Measurements from ENCODE around the gene OR2C1. TPM values are rescaled to one million over a fixed set of nuclear protein-coding genes. Genes with fewer than 3 reads are reported as not detected.

OR2C1 gene
- total RNA-seq, 2 donors from 2014 or later: not detected

GRCh38 chr16:3400779-3401688, 45.3 kb downstream of the OR2C1 start, which contains the start of the genes ZNF174 and ZSCAN32:
TSS of gene ZNF174 (plus strand) at chr16:3401215. CDS start at chr16:3402005, 790 bp downstream.
TSS of gene ZSCAN32 (minus strand) at chr16:3401004. CDS start at chr16:3397557, 3,447 bp downstream.
- 0% methylated on average over 1 to 89 of the region's 95 CpGs for WGBS, 2 donors
- Histone ChIP-seq H3K4me3 (peak within 1 kb of the TSS; percentile 98 to 100), H3K9me3 (peaks cover 0 to 24% (median 0%) of the 10 kb centered on the region in 3 donors), H3K27me3 (no peaks in the 10 kb centered on the region), H3K36me3 (replicated peaks in 1 of 2; ENCODE audit: insufficient read depth in 1 of 2, low read depth in 2 of 2) (peaks cover 16 to 18% of the 10 kb centered on the region in 2 donors), H3K27ac (peak within 1 kb of the TSS; percentile 76 to 86 (median 84)), H3K4me1 (peaks cover 20% of the 10 kb centered on the region)
- peak; percentile 99 to 100 (median 99) for DNase-seq
- TF ChIP-seq CTCF (IDR thresholded peaks at IDR 0.05): peak in 3 of 7 experiments; percentile 1 to 16 (median 8)
- peak in 2 of 3 donors; percentile 81 to 83 for TF ChIP-seq POLR2A (IDR thresholded peaks at IDR 0.05)
- intact Hi-C loops (cut with DNase I): no loop called here
- peak; percentile 99 for ATAC-seq

DNA sequence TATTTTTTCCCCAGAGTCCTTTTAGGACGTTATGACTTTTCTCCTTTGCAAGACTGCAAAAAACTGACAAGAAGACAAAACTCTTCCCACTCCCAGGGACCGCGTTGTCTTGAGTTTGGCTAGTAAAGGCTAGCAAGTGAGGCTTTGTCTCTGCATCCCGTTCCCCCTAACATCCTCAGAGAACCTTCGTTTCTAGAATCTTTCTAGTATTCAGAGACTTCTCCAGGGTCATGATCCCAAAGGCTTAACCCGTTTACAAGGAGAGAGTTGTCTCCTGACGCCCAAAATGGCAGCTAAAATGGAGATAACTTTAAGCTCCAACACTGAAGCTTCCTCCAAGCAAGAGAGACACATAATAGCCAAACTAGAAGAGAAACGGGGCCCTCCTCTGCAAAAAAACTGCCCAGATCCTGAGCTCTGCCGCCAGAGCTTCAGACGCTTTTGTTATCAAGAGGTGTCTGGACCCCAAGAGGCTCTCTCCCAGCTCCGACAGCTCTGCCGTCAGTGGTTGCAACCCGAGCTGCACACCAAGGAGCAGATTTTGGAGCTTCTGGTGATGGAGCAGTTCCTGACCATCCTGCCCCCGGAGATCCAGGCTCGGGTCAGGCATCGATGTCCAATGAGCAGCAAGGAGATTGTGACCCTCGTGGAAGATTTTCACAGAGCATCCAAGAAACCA, 46.2 kb downstream of the OR2C1 start:
- DNase-seq (no peak), ATAC-seq (no peak)
- 35 to 37% methylated on average over 12 to 17 of the region's 17 CpGs for WGBS, 2 donors

More for the DNA sequence above, 46.2 kb downstream of the OR2C1 start:
- peak overlapping the region; percentile 76 to 86 (median 80) for H3K27ac ChIP-seq
- H3K36me3 ChIP-seq (replicated peaks in 1 of 2; ENCODE audit: insufficient read depth in 1 of 2, low read depth in 2 of 2): peaks cover 20% of the 10 kb centered on the region in 2 donors
- H3K4me1 ChIP-seq: peaks cover 20% of the 10 kb centered on the region
- peak overlapping the region; percentile 98 to 100 for H3K4me3 ChIP-seq
- H3K27me3 ChIP-seq: no peaks in the 10 kb centered on the region
- H3K9me3 ChIP-seq: peaks cover 0 to 27% (median 0%) of the 10 kb centered on the region in 3 donors
- intact Hi-C loops (cut with DNase I): no loop called here
- TF ChIP-seq CTCF (IDR thresholded peaks at IDR 0.05): no peak
- no peak for TF ChIP-seq POLR2A (IDR thresholded peaks at IDR 0.05)

Other genes starting within 250 kb of the OR2C1 start
- gene ZNF205, start 243.3 kb upstream of the OR2C1 start, total RNA-seq: 10 to 100 TPM; 14.2 to 20.0 TPM
- 10 to 100 TPM; 12.5 to 21.4 TPM for gene ZNF213, start 220.9 kb upstream of the OR2C1 start, total RNA-seq
- not detected for gene OR1F1, start 167.7 kb upstream of the OR2C1 start, total RNA-seq
- 1 to 10 TPM; 2.0 to 7.0 TPM for gene ZNF200, start 120.7 kb upstream of the OR2C1 start, total RNA-seq
- gene MEFV, start 99.3 kb upstream of the OR2C1 start, total RNA-seq: under 1 TPM; 0.78 to 0.99 TPM
- gene ZNF263, start 72.4 kb upstream of the OR2C1 start, total RNA-seq: 10 to 100 TPM; 19.8 to 31.1 TPM
- gene TIGD7, start 50.5 kb upstream of the OR2C1 start, total RNA-seq: 1 to 10 TPM; 2.6 to 4.6 TPM
- gene ZNF75A, start 50.4 kb upstream of the OR2C1 start, total RNA-seq: 10 to 100 TPM; 12.9 to 15.3 TPM
- 1 to 10 TPM; 4.0 to 7.3 TPM for gene ZSCAN32, start 45.1 kb downstream of the OR2C1 start, total RNA-seq
- 10 to 100 TPM in 1 of 2 donors, 1 to 10 TPM in 1; 4.9 to 13.0 TPM for gene ZNF174, start 45.3 kb downstream of the OR2C1 start, total RNA-seq
- 1 to 10 TPM; 1.3 to 2.3 TPM for gene ZNF597, start 87.6 kb downstream of the OR2C1 start, total RNA-seq
- gene NAA60, start 87.8 kb downstream of the OR2C1 start, total RNA-seq: 10 to 100 TPM; 28.3 to 36.3 TPM
- not detected for gene C16orf90, start 139.6 kb downstream of the OR2C1 start, total RNA-seq
- gene CLUAP1, start 145.1 kb downstream of the OR2C1 start, total RNA-seq: 10 to 100 TPM in 1 of 2 donors, 1 to 10 TPM in 1; 7.8 to 20.1 TPM
- gene NLRC3, start 221.5 kb downstream of the OR2C1 start, total RNA-seq: 1 to 10 TPM in 1 of 2 donors, under 1 TPM in 1; 0.78 to 1.3 TPM

All from body of pancreas (tissue), 4 donors.